Stromal cell of bone marrow (primary cell): ENCODE results near the gene LMNTD1.

Source experiments
- DNase-seq: peaks from one replicate; pipeline ENCODE4 v3.0.0-alpha.2; 2012; ENCODE audit warnings: low read depth

The LMNTD1 gene

GRCh38 chr12:25550186-25550585, 2.9 kb downstream of the LMNTD1 start:
- DNase-seq: peak; percentile 29

- DNase-seq: no peak
Measured at GRCh38 chr12:25549120-25549519, 4.0 kb downstream of the LMNTD1 start.

GRCh38 chr12:25546318-25546717, 6.8 kb downstream of the LMNTD1 start:
- DNase-seq: no peak

GRCh38 chr12:25533150-25533549, 19.9 kb downstream of the LMNTD1 start:
- no peak for DNase-seq

- DNase-seq: no peak
Measured at GRCh38 chr12:25531502-25532052, 21.5 kb downstream of the LMNTD1 start.

- DNase-seq: no peak
Measured at GRCh38 chr12:25529738-25530137, 23.3 kb downstream of the LMNTD1 start.

DNA sequence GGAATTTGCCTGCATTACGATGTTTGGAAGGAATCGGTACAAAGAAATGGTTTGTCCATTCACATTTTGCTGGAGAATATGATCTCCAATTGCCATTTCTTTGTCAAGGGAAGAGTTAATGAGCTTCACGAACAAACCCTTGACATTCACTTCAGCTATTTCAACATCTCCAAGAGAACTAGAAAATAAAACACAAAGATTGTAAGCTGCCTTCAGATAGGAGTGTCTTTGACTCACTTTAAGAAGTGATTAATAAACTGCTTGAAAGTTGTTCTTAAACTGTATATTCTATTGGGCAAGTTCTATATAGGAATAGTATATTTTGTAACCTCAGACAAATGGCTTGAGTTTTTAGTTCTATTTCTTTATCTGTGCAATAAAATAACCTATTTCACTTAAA, 26.3 kb downstream of the LMNTD1 start:
- no peak for DNase-seq

DNA sequence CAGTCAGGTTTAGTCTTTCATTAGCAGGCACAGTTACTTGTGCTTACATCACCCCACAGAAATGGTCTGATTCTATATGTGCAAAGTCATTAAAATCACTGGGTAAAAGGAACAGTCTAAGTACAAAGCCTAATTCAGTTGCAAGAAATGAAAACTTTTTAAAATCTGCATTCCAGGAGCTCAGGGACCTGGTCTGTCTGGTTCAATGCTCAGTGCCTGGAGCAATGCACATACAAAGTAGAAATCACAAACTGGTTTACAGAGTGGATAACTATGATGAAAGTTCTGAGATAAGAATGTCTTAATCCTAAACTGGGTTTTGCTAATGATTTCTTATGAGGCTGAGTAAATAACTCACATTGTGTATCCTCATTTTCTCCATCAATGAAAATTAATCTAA, 28.7 kb downstream of the LMNTD1 start:
- DNase-seq: no peak

DNA sequence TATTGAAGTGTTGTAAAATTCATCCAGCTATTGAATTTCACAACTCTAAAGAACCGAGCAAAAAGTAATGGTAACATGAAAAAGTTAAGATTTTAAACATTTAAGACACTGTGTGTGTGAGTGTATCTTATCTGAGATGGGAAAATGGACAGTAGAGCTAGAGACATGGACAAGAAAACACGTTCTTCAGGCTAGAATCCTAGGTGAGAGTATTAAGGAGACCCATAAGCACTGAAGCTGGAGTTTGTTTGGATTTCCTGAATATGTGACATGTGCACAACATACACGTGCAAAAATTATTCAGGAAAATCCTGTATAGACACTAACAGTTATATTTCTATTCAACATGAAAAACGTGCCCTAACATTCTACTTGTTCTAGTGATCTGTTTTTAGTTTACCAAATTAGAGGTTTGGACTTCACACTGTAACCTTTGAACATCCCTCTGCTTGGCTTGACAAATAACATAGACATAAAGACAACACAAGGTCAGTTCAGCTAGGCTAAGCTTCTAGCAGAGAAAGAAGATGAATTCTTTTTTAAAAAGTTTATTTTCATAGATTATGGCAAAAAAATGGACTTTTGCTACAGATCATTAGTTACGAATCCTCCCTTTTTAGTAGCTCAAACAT, 31.3 kb downstream of the LMNTD1 start:
- DNase-seq: no peak

DNA sequence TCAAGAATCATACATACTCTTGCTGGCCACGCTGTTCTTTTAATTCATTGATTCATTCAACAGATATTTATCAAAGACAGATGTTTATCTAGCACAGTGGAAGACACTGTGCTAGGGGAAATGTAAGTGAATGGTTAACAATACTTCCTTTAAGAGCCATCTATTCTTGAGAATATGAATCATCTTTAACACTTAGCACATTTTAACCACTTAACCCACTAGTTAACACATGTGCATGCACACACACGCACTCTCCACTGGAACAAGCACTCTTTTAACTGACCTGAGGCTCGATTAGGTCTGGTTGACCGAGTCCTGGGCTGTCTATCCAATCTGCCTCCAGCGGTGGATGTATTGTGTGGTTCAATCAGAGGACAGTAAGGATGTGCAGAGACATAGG, 34.6 kb downstream of the LMNTD1 start:
- DNase-seq: no peak

DNA sequence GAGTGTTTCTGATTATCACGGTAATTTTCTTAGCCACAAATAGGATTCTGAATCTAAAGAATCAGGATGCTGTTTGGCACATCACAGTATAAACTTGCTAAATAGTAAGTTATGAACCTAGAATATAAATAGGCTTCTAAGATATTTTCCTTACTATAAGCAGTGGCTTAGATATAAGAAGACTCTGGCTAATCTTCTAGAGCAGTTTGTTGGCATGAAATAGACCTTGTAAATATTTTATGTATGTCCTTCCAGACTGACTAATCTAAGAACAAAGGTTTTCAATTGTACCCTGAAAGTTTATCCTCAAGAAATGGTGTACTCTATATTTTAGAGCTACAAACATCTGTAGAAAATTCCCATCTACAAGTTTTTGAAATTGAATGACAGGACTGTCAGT, 48.3 kb downstream of the LMNTD1 start:
- DNase-seq: no peak

DNA sequence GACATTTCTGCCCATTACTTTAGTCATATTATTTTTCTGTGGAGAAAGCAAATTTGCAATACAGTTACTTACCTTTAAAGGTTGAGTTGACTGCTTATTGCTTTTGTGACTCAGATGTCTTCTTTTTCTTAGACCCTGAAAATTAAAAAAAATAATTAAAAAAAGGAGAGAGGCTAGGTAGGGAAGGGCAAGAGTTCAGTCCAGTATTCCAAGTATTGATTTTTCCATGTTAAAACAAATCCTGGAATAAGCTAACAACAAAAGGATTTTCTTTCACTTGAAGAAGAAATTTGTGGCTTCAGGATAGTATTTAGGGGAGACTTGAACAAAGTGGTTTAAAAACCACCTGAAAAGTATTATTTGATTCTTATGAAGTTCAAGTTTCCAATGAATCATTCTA, 49.4 kb downstream of the LMNTD1 start:
- no peak for DNase-seq

DNA sequence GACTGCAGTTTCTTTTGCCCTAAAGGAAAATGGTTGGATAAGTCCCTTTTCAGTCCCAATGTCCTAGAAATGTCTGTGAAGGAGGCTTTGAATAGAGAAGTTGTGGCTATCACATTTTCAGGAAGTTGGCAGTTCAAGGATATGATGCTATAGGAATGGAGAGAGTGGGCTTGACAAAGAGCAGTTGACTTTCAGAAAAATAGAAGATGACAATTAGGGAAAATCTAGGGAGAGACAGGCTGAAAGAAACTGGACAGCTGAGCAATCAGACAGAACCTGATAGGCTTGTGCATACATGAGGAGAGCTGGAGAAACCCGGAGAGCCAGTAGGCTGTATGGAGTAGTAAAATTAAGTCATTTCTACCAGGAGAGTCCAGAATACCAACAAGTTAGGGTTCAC, 50.5 kb downstream of the LMNTD1 start:
- no peak for DNase-seq

- no peak for DNase-seq
Measured at GRCh38 chr12:25502118-25502517, 51.0 kb downstream of the LMNTD1 start.

GRCh38 chr12:25501549-25501948, 51.5 kb downstream of the LMNTD1 start:
- DNase-seq: no peak

GRCh38 chr12:25500651-25501050, 52.4 kb downstream of the LMNTD1 start:
- no peak for DNase-seq

DNA sequence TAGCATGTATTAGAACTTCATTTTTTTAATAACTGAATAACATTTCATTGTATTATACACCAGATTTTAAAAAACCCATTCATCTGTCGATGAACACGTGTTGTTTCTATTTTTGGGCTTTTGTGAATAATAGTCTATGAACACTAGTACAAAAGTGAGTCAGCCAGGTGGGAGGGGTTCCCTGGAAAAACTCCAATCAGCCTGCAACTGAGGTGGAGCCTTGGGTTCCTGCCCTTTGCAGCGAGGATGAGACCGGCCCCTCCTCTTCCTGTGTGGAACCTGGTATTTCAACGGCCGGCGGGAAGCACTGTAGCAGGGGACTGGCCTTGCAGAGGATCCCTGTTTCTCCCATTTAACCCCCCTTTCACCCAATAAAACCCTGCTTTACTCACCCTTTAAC, 56.1 kb downstream of the LMNTD1 start:
- no peak for DNase-seq

DNA sequence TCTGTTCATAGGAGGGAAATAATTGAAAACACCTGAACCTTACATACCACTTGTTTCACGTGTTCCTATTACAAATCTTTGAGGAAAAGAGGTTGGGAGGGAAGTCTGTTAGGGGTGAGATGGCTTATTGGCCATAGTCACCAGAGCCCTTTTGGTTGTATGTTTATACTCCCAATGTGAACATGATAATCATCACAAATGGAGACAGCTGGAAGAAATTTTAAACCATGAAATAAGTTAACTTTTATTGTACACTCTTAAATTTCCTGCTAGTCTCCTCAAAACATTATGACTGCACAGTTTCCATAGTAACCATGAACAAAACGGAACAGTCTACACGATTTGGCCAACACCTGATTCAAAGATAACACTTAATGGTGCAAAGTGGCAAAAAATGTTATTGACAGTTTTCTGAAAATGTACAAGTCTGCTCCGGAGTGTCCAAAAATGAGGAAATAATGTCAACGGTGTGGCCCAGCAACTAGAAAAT, 56.9 kb downstream of the LMNTD1 start:
- peak; percentile 25 for DNase-seq

DNA sequence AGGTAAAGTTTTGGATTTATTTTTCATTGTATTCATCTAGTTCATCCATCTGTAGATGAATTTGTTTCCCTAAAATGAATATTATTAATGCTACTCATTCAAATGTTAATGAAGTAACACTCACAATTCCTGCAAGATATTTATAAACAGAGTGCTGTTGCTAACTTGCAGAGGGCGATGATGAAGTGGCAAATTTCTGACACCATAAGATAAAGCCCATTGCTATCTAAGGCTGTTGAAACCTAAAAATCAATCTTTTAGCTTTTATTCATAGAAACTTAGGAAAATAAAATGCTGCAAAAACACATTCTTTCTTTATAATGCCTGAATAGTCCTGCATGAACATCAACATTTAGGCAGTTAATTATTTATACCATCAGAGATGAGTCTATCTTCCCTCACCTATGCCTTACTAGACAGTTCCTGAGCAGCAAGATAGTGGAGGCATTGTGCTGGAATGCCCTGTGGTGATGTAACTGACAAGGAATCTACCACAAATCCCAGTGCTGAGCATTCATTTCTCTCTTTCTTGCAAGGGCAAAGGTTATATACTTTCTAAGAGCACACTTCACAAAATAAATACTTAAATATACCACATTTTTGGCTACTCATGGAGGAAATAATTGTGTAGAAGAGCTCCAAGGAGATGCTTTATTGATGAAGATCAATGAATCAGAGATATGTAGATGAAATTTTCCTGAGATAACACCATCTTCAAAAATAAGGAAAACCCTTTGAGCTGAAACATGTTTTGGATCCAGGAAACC, 57.6 kb downstream of the LMNTD1 start:
- DNase-seq: peak; percentile 49

- DNase-seq: no peak
Measured at GRCh38 chr12:25494926-25495325, 58.2 kb downstream of the LMNTD1 start.

DNA sequence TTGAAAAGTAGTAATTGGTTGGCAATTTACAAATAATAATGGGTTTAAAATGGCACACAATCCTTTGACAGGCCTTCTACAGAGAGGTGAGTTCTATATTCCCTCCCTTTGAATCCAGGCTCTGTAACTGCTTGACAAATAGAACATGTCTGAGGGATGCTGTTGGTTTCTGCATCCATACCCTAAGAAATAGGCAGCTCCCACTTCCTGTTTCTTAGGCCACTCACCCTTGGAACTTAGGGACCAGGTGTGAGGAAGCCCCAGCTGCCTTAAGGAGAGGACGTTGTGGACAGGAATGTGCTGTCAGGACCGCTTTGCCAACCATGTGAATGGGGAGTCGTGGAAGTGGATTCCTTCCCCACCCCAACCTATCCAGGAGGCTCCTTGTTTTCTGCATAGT, 59.4 kb downstream of the LMNTD1 start:
- no peak for DNase-seq

- no peak for DNase-seq
Measured at GRCh38 chr12:25491396-25492325, 61.4 kb downstream of the LMNTD1 start.
